ENCODE measurements around the gene ADCY3.

DNA sequence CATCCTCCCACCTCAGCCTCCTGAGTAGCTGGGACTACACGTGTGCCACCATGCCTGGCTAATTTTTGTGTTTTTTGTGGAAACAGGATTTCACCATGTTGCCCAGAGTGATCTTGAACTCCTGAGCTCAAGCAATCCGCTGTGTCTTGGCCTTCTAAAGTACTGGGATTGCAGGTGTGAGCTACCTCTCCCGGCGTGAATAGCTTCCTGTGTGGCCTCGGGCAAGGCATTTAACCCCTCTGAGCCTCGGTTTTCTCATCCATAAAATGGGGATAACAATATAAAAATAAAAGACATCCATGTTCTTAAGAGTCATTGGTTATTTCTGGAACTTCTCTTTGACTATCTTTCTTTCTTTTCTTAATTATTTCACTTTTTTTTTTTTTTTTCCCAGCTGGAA lies 19.3 kb upstream of the ADCY3 start:
- TF ChIP-seq, protein P1, sequence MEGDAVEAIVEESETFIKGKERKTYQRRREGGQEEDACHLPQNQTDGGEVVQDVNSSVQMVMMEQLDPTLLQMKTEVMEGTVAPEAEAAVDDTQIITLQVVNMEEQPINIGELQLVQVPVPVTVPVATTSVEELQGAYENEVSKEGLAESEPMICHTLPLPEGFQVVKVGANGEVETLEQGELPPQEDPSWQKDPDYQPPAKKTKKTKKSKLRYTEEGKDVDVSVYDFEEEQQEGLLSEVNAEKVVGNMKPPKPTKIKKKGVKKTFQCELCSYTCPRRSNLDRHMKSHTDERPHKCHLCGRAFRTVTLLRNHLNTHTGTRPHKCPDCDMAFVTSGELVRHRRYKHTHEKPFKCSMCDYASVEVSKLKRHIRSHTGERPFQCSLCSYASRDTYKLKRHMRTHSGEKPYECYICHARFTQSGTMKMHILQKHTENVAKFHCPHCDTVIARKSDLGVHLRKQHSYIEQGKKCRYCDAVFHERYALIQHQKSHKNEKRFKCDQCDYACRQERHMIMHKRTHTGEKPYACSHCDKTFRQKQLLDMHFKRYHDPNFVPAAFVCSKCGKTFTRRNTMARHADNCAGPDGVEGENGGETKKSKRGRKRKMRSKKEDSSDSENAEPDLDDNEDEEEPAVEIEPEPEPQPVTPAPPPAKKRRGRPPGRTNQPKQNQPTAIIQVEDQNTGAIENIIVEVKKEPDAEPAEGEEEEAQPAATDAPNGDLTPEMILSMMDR (IDR thresholded peaks at IDR 0.05): no peak
- no peak for TF ChIP-seq POLR2A (IDR thresholded peaks at IDR 0.05)
